DLD1 (cell line): ENCODE measurements around the gene TF.
"Not testable (repeated sequence)": the region's sequence is repeated elsewhere in the genome, so short reads cannot be mapped to it uniquely, and the experiment has no call there.

ENCODE experiments used
- in situ Hi-C: cut with HindIII; loops from 2 replicates; pipeline ENCODE4 v1.10.0; 2017; ENCODE audit warnings: low sequenced_read_pairs

The TF gene

DNA sequence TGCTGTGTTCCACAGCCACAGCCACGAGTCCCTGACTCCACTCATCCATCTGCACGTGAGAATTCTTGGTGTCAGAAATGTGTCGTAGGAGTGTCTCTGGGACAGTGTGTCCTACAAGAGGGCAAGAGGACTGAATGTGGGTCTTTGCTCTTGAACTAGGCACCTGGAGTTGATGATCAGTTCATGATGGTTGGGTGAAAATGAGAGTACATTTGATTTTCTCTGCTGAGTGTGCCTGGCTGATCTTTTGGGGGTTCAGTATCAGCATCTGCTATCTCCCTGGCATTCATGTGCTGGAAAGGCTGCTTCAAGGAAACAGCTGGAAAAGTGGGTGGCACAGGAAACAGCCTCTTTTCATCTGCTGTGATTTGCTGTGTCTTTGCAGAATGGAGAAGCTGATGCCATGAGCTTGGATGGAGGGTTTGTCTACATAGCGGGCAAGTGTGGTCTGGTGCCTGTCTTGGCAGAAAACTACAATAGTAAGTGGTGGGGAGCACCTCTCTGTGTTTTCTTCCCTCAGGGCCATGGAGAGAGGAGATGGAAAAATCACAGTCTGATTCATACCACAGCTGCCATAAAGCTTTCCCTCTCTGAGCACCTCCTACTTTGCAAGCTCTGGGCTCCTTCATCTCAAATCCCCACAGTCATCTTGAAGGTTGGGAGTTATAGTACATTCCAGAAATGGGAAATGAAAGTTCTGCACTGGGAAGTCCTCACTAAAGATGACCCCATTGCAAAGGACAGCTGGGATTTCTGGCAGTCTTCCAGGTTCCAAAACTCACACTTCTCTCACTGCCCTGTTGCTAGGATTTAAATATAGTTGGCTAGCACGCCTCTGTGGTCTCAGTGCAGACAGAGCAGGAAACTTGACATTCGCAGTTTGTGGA, 17.8 kb downstream of the TF start:
- in situ Hi-C loops: no loop called here

DNA sequence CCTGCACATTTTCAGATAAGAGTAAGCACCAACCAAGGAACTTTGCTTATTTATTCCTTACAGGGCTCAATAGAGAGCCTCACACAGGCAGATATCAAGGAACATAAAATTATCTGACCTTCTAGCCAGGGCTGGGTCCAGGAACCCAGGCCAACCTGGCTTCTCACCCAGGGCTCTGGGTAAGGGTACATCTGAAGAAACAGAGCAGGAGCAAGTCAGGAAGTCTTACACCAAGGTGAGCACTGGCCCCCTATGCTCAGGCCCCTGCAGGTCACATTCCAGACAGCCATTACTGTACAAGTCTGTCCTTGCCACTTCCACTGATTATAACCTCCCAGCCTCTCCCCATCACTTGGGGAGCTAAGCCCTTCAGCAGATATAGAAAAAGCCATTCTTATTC, 19.1 kb downstream of the TF start:
- in situ Hi-C loops: no loop called here

DNA sequence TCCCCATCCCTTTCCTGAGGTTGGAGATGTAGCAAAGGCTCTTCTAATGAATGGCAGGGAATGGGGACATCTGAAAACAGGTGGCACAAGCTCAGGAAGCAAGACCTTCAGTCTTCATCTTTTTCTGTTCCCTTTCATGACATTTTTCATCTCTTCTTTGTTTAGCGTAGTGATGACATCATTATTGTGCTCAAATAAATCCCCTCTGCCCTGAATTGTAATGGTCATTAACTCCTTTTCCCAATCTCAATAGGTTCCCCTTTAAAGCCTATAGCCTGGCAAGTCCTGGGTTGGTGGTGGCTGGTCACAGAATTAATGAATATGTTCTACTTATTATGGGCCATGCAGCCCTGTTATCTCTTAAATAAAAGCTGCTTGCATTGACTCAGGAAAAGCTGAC, 21.4 kb downstream of the TF start:
- in situ Hi-C loops: no loop called here

DNA sequence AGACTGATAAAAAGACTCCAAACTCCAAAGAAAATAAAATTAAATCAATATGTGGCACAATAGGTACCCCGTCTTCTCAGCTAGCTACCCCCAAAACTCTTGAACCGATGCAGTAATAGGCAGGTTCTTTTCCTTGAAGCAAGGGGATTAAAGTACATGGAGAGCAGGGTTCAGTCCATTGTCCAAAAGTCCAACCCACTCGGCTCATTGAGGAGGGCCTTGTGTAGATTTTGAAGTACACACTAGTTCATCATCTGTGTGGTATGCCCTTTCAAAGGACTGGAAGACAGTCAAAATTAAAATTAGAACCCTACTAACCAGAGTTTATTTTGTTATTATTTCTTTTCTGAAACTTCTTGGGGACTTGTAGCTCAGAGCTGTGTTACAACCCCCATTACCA, 23.3 kb downstream of the TF start:
- in situ Hi-C loops: no loop called here

DNA sequence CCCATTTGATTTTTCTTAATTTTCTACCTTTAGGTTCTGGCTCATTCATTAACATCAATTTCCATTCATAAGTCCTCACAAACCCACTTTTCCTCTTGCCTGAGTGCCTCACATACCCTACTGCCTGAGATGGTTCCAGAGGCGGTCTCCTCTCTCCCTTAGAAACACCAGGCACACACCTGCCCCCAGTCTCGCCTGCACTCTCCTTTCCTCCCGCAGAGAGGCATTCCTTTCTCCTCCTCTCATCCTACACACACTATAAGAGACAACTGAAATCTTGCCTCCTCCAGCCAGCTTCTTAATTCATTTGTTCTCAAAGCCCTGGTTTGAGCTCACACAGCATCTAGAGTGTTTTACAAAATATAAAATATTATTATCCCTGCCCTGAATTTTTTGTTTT, 27.5 kb downstream of the TF start:
- in situ Hi-C loops: no loop called here

DNA sequence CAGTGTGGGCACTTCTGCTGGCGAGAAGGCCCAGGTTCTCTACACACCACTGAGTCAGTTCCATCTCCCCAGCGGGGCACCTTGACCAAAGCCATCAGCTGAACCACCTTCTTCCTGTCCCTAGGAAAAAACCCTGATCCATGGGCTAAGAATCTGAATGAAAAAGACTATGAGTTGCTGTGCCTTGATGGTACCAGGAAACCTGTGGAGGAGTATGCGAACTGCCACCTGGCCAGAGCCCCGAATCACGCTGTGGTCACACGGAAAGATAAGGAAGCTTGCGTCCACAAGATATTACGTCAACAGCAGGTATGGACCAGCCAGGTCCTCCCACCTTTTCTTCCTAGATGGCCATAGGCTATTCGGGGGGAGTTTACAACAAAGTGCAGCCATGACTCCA, 29.1 kb downstream of the TF start:
- in situ Hi-C loops: no loop called here

DNA sequence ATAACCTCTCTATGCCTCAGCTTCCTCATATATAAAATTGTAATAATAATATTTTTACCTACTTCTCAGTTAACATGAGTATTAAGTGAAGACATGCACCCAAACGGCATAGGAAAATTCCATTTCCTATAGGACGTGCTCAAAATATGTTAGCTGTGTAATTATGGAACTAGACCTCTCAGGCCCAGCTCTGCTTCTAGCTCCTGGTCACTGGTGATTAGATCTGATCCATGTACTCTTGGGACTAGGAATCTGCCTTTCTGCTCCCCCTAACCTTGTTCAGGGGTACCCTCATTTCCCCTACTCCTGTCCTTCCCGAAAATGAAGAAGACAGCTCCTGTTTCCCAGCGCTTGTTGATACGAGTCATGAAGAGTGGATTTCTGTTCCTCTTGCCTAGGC, 29.6 kb downstream of the TF start:
- in situ Hi-C loops: no loop called here

DNA sequence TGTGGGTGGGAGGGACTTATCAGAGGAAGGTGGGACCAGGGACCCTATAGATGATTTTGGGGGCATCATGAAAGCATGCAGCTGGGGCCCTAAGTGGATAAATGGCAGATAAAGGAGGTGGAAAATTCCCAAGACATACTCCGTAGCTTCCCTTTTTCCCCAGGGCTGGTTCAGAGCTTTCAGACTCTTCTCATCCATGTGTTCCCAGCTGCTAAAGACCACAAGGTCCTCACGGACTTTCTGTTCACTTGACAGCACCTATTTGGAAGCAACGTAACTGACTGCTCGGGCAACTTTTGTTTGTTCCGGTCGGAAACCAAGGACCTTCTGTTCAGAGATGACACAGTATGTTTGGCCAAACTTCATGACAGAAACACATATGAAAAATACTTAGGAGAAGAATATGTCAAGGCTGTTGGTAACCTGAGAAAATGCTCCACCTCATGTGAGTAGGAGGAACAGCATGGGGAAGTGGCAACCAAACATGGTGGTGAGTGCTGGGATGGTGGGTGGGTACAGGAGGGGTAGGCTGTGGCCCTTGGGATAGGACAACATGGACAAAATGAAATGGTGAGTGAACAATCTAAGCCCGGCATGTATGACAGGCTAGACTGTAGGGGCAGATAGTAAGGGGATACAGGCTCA, 30.7 kb downstream of the TF start:
- in situ Hi-C loops: no loop called here

DNA sequence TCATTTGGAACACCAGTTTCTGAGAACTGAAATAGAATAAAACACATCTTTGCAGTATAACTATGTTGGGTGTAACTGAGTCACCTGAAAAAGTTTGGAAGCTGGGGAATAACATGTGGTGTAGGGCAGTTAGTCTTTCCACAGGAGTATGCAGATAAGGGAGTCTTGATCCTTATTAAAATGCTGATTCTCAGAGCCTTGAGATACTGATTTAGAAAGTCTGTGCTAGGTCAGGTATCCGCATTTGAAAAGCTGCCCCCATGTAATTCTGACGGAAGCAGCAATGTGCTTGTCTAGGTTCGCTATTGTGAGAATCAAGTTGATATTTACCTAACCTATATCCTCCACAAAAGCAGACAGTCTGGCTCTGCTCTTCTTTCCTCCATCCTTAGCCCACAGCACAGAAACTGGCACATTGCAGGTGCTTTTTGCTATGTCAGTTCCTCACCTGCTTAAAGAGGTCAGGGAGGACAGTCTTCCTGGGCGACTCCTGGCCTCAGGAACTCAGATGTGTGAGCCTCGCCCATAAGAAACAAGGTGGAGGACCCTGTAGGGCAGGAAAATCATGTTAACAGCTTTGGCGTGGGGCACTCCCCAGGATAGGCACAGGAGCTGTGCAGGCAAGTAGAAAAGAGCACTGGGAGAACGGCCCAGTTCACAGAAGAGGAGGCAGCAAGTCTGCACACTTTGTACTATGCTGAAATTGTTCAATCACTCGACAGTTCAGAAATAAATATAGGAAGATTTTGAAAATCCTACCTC, 31.8 kb downstream of the TF start:
- in situ Hi-C loops: no loop called here

DNA sequence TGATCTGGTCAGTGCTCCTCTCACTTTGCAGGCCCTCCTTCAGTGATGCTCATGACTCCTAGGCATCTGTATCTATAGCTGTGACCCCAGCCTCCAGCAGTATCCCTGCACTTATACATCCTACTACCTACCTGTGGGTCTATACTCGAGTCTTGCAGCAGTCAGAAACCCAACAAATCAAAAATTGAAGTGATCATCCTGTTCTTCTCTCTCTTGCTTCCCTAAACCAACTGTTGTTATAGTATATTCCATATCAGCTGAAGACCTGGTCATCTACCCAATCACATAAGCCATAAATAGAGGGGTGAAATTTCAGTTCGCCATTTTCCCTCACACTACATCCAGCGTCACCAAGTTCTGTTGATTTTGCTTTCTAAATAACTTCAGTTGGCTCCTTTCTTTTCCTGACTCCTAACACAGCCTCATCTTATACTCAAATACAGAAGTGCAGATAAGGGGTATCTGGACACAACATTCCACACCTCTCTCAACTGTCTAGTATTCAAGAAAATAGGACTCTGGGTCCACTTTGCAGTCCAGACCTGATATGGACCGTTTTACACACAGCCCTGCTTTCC, 33.5 kb downstream of the TF start:
- in situ Hi-C loops: no loop called here

DNA sequence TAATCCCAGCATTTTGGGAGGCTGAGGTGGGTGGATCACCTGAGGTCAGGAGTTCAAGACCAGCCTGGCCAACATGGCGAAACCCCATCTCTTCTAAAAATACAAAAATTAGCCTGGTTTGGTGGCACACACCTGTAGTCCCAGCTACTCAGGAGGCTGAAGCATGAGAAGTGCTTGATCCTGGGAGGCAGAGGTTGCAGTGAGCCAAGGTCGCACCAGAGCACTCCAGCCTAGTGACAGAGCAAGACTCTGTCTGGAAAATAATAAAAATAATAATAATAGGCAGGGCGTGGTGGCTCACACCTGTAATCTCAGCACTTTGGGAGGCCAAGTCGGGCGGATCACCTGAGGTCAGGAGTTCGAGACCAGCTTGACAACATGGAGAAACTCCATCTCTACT, 34.6 kb downstream of the TF start:
- in situ Hi-C loops: not testable (repeated sequence)

DNA sequence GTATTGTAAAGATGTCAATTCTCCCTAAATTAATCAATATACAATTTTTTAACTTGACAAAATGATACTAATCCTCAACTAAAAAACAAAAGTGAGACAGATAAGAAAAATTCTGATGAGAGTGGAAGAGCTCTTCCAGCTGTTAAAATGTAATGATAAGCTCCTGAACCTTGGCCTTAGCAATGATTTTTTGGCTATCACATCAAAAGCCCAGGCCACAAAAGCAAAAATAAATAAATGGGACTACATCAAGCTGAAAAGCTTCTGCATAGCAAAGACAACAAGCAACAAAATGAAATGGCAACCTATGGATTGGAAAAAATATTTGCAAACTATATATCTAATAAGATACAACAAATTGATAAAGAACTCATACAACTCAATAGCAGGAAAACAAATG, 35.4 kb downstream of the TF start:
- in situ Hi-C loops: no loop called here

DNA sequence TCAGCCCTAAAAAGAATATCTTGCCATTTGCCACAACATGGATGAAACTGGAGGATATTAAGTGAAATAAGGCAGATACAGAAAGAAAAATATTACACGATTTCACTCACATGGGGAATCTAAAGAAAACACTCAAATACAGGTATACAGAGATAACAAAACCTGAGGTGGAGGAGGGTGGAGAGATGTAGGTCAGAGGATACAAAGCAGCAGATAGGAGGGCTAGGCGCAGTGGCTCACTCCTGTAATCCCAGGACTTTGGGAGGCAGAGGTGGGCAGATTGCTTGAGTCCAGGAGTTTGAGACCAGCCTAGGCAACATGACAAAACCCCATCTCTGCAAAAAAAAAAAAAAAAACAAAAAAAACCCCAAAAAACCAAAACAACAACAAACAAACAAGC, 36.3 kb downstream of the TF start:
- in situ Hi-C loops: no loop called here

DNA sequence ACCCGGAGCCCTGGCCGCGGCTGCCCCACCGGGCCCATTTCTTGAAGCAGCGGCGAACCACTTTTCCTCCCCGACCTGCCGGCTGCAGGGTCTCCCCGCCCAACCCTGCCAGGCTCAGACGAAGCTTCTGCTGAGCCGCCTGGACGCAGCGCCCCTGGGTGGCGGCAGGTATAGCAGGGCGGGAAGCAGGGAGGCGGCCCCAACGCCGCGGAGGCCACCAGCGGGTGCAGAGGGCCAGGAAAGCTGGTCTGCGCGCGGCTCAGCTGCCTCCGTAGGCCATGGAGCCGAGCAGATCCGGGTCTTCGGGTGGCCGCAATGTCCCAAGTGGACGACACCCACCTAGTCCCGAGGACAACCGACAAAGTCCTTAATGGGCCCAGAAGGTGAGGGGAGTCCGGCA, 37.6 kb downstream of the TF start:
- in situ Hi-C loops: no loop called here

DNA sequence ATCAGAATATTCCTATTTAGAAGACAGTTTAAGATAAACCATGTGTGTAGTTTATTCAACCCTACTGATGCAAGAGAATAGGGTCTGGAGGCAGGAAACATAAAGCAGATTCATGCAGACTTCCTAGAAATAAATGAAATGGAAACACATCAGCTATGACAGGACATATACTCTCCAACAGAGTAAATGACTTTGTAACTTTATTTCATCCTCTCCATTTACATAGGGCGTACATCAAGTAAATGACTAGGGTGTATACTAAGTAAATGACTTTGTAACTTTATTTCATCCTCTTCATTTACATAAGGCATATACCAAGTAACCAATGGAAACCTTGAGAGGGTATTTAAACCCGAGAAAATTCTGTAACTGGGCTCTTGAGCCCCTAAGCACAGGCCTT, 41.8 kb downstream of the TF start:
- in situ Hi-C loops: no loop called here

DNA sequence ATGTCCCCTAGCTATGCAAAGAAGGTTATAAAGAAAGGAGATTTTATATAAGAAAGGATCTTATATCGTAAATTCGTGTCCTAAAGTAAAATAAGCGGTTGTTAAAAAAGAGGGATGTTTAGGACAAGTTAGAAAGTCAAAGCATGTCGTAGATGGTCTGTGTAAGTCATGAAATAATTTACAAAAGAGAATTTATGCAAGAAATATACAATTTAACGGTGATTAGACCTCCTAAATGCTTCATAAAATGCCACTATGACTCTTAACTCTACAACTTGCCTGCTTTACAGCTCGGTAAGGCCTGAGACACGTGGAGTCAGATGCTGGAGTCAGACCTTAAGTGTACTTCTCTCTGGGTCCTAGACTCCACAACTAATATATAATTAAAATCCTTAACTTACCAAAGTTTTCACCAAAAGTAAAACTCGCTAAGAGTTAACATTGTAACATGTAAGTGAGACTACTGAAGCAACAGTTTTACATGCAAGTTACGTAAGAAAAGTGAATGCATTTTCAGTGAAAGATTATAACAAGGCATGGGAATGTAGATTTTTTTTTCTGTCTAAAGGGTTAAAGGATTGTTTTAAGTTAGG, 46.1 kb downstream of the TF start:
- in situ Hi-C loops: no loop called here

DNA sequence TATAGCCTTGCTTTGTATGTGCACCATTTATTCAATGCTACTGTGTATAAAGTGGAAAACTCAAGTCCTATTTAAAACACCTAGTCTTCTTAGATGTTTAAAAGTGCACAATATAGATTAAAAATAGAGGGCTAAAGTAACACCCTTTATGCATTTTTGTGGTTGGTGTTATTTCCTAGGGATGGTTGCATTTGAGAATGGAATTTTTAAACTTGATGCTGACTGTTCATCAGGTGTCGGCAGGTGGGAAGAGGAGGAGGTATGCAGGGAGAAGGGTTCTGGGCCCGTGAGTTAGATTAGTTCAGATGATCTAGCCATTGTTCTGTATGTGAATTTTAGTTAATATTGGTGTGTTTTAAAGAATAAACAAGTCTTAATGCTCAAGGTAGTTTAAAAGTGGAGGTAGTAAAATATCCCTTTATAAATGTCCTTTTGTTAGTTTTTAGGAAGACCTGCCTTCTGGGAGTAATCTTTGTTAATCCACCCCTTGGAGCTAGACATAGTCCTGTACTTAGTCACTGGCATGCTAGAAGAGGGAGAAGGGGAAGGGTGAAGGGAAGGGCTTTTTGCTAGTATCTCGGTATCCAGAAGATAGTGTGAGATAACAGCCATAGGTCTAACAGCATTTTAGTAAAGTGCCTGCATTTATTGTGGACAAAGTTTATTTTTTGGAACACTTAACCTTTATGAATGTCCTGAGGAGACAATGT, 51.4 kb downstream of the TF start:
- in situ Hi-C loops: no loop called here

DNA sequence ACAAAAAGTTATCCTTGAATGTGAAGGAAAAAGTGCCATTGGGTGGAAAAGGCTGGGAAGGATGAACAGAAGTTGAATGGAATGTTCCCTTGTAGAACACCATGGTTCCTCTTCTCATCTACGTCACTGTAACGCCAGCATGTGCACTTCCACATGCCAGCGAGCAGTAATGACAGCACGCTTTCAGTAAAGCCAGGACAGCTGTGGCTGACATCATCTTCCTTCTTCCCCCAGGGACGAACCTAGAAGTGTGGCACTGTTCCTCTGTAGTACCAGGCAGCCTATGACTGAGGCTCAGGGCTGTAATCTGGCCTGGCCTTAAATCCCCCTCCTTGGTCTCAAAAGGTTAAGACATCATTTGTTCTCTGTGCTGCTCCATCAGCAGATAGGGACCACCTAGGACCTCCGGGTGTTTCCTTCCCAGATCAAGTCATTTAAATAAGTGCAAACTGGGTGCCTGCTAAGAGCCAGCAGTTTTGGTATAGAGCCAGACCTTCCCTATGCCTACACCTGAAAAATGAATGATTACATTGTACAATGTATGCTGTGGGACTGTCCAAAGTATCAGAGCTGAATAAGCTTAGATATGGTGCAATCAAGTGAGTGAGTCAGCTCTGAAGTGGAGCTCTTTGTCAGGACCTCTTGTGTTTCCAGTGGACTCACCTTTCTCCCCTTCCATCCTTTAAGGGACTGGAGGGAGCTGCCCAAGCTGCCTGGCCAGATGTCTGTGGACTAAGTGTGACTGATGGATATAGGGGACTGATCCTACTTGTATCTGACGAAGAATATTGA, 53.8 kb downstream of the TF start:
- in situ Hi-C loops: no loop called here

DNA sequence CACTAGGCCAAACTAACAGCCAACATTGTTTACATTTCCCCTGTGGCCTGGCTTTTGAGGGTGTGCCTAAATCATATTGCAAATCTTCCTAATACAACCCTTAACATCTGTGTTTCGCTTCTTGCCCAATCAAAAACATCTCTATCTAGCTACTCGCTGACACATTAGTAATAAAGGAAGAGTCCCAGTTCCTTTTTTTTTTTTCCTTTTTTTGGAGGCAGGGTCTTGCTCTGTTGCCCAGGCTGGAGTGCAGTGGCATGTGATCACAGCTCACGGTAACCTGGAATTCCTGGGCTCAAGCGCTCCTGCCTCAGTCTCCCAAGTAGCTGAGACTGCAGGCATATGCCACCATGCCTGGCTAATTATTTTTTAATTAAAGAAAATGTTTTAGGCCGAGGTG, 57.3 kb downstream of the TF start:
- in situ Hi-C loops: no loop called here

DNA sequence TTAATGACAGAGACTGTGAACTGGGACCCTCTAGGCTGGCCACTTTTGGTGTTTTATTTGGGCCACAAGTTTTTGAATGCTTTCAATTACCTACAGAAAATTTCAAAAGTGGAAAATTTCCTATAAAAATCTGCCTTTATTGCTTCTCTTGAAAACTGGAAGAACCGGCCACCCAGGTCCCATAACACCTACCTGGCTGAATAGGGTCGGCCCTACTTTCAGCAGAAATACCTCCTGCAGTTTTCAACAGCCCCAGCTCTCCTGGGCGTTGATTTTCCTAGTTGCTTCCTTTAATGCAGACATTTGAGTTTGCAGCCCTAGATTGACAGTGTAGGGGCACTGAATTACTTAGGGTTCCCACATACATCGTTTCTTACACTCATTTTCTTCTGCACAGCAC, 58.7 kb downstream of the TF start:
- in situ Hi-C loops: no loop called here
